Measurements from ENCODE around the gene PSMA8. TPM values are rescaled to one million over a fixed set of nuclear protein-coding genes. Genes with fewer than 3 reads are reported as not detected.

PSMA8 gene
- total RNA-seq, 1 experiment from 2014 or later = not detected

- Histone ChIP-seq H3K4me1 (replicated peaks; ENCODE audit: insufficient read depth) (no peaks in the 10 kb centered on the region), H3K9me3 (ENCODE audit: insufficient read depth, low read depth) (no peaks in the 10 kb centered on the region), H3K9me2 (ENCODE audit: insufficient read depth) (no peaks in the 10 kb centered on the region), H2AFZ (no peak overlapping the region), H3K36me3 (ENCODE audit: low read depth) (no peaks in the 10 kb centered on the region), H4K20me1 (ENCODE audit: insufficient read depth) (no peaks in the 10 kb centered on the region), H3K4me2 (no peak overlapping the region), H3F3A (ENCODE audit: insufficient read depth, low read depth) (no peaks in the 10 kb centered on the region), H3K27me3 (ENCODE audit: insufficient read depth, low read depth) (no peaks in the 10 kb centered on the region), H3K4me3 (no peak overlapping the region), H3K79me2 (ENCODE audit: low read depth) (no peaks in the 10 kb centered on the region), H3K27ac (no peak overlapping the region)
- no TSS peak for BruUV-seq (replicated peaks)
- ChIA-PET CTCF (no interaction called here), POLR2A (ENCODE audit: unreplicated experiment) (no interaction called here)
- intact Hi-C loops (cut with micrococcal nuclease; ENCODE audit: unreplicated experiment) = no loop called here
- no peak for TF ChIP-seq CTCF (conservative IDR thresholded peaks at IDR 0.05)
- TF ChIP-seq EZH2 (IDR thresholded peaks at IDR 0.05; ENCODE audit: low read depth) = no peak
- no peak for DNase-seq
Observed at GRCh38 chr18:26176134-26176533, 42.5 kb downstream of the PSMA8 start.

- Histone ChIP-seq H3K36me3 (ENCODE audit: low read depth) (no peaks in the 10 kb centered on the region), H3K9me3 (ENCODE audit: insufficient read depth, low read depth) (no peaks in the 10 kb centered on the region), H3K79me2 (ENCODE audit: low read depth) (no peaks in the 10 kb centered on the region), H3K27me3 (ENCODE audit: insufficient read depth, low read depth) (no peaks in the 10 kb centered on the region), H2AFZ (no peak overlapping the region), H3F3A (ENCODE audit: insufficient read depth, low read depth) (no peaks in the 10 kb centered on the region), H3K27ac (no peak overlapping the region), H3K4me3 (no peak overlapping the region), H3K4me2 (no peak overlapping the region), H3K4me1 (replicated peaks; ENCODE audit: insufficient read depth) (no peaks in the 10 kb centered on the region), H4K20me1 (ENCODE audit: insufficient read depth) (no peaks in the 10 kb centered on the region), H3K9me2 (ENCODE audit: insufficient read depth) (no peaks in the 10 kb centered on the region)
- DNase-seq = no peak
- POLR2A ChIA-PET (ENCODE audit: unreplicated experiment) = no interaction called here
- no peak for TF ChIP-seq EZH2 (IDR thresholded peaks at IDR 0.05; ENCODE audit: low read depth)
- TF ChIP-seq CTCF (conservative IDR thresholded peaks at IDR 0.05) = no peak
- BruUV-seq (replicated peaks) = no TSS peak
- CTCF ChIA-PET = no interaction called here
- intact Hi-C loops (cut with micrococcal nuclease; ENCODE audit: unreplicated experiment) = no loop called here
Observed at GRCh38 chr18:26181343-26181826, 47.7 kb downstream of the PSMA8 start.

GRCh38 chr18:26183395-26184112, 49.9 kb downstream of the PSMA8 start:
- Histone ChIP-seq H3K27ac (no peak overlapping the region), H3F3A (ENCODE audit: insufficient read depth, low read depth) (no peaks in the 10 kb centered on the region), H3K4me1 (replicated peaks; ENCODE audit: insufficient read depth) (no peaks in the 10 kb centered on the region), H3K79me2 (ENCODE audit: low read depth) (no peaks in the 10 kb centered on the region), H2AFZ (no peak overlapping the region), H3K27me3 (ENCODE audit: insufficient read depth, low read depth) (no peaks in the 10 kb centered on the region), H3K9me3 (ENCODE audit: insufficient read depth, low read depth) (no peaks in the 10 kb centered on the region), H3K36me3 (ENCODE audit: low read depth) (no peaks in the 10 kb centered on the region), H3K4me3 (no peak overlapping the region), H4K20me1 (ENCODE audit: insufficient read depth) (no peaks in the 10 kb centered on the region), H3K4me2 (no peak overlapping the region), H3K9me2 (ENCODE audit: insufficient read depth) (no peaks in the 10 kb centered on the region)
- no TSS peak for BruUV-seq (replicated peaks)
- ChIA-PET POLR2A (ENCODE audit: unreplicated experiment) (no interaction called here), CTCF (no interaction called here)
- intact Hi-C loops (cut with micrococcal nuclease; ENCODE audit: unreplicated experiment) = no loop called here
- no peak for DNase-seq
- TF ChIP-seq EZH2 (IDR thresholded peaks at IDR 0.05; ENCODE audit: low read depth) = no peak
- no peak for TF ChIP-seq CTCF (conservative IDR thresholded peaks at IDR 0.05)
